GM23248 (cell line): ENCODE data around the gene TUBG1. TPM values are rescaled to one million over a fixed set of nuclear protein-coding genes. Genes with fewer than 3 reads are reported as not detected.
"Not testable (repeated sequence)": the region's sequence is repeated elsewhere in the genome, so short reads cannot be mapped to it uniquely, and the experiment has no call there.

ENCODE experiments used
- DNase-seq: peaks from one replicate; pipeline ENCODE4 v3.0.0-alpha.2; 2015
- H2AFZ ChIP-seq: fragments of 200-600 bp; sonication (generic); 2 replicates; pipeline ENCODE4 v1.6.1; 2016; ENCODE audit warnings: antibody characterized with exemption
- H3F3A ChIP-seq: fragments of 200-600 bp; sonication (generic); 2 replicates; pipeline ENCODE4 v1.6.1; 2016; ENCODE audit warnings: mild to moderate bottlenecking, antibody characterized with exemption, mixed run types; ENCODE audit not compliant: insufficient read depth
- H3K27ac ChIP-seq: fragments of 200-600 bp; sonication (generic); 2 replicates; pipeline ENCODE4 v1.5.1; 2016; ENCODE audit warnings: mild to moderate bottlenecking
- H3K27me3 ChIP-seq: fragments of 200-600 bp; sonication (generic); replicated peaks from 2 replicates; pipeline ENCODE4 v1.6.1; 2016; ENCODE audit warnings: mild to moderate bottlenecking; ENCODE audit not compliant: insufficient read depth
- H3K36me3 ChIP-seq: fragments of 200-600 bp; sonication (generic); 2 replicates; pipeline ENCODE4 v1.6.1; 2016; ENCODE audit warnings: low read depth, mild to moderate bottlenecking
- H3K4me1 ChIP-seq: fragments of 200-600 bp; sonication (generic); 2 replicates; pipeline ENCODE4 v1.6.1; 2016; ENCODE audit warnings: mild to moderate bottlenecking; ENCODE audit not compliant: insufficient read depth
- H3K4me2 ChIP-seq: fragments of 200-600 bp; sonication (generic); one replicate; pipeline ENCODE4 v1.6.1; 2016; ENCODE audit warnings: mild to moderate bottlenecking; ENCODE audit not compliant: unreplicated experiment
- H3K4me3 ChIP-seq: fragments of 200-600 bp; sonication (generic); 2 replicates; pipeline ENCODE4 v1.5.1; 2016; ENCODE audit warnings: mild to moderate bottlenecking
- H3K79me2 ChIP-seq: fragments of 200-600 bp; sonication (generic); 2 replicates; pipeline ENCODE4 v1.6.1; 2016; ENCODE audit warnings: mild to moderate bottlenecking; ENCODE audit not compliant: insufficient read depth
- H3K9ac ChIP-seq: fragments of 200-600 bp; sonication (generic); 2 replicates; pipeline ENCODE4 v1.6.1; 2016; ENCODE audit warnings: mild to moderate bottlenecking
- H3K9me2 ChIP-seq: fragments of 200-600 bp; sonication (generic); 2 replicates; pipeline ENCODE4 v1.6.1; 2016; ENCODE audit warnings: mixed run types, mild to moderate bottlenecking, moderate library complexity; ENCODE audit not compliant: insufficient read depth
- H3K9me3 ChIP-seq: fragments of 200-600 bp; sonication (generic); one replicate; pipeline ENCODE4 v1.6.1; 2017; ENCODE audit warnings: low read depth
- H4K20me1 ChIP-seq: fragments of 200-600 bp; sonication (generic); 2 replicates; pipeline ENCODE4 v1.6.0; 2016; ENCODE audit not compliant: insufficient read depth
- EZH2 ChIP-seq: fragments of 200-600 bp; sonication (generic); IDR thresholded peaks from 2 replicates; pipeline ENCODE4 v1.6.1; 2018; ENCODE audit warnings: antibody characterized with exemption, mild to moderate bottlenecking; ENCODE audit not compliant: insufficient read depth, poor library complexity, severe bottlenecking
- EZH2phosphoT487 ChIP-seq: fragments of 200-600 bp; sonication (generic); IDR thresholded peaks from 2 replicates; pipeline ENCODE4 v1.6.1; 2018; ENCODE audit warnings: antibody characterized with exemption, moderate library complexity, mild to moderate bottlenecking, low read depth; ENCODE audit not compliant: insufficient read depth
- WGBS, 2 experiments: methylation state at CpG; one replicate each; pipeline ENCODE4 v1.1.6; 2015 to 2017; ENCODE audit warnings: low lambda C conversion rate in 2 of 2, low coverage in 1 of 2; ENCODE audit errors: missing lambda C conversion rate in 2 of 2; 5-methylcytosine and 5-hydroxymethylcytosine counted together
- in situ Hi-C: fragments of 300-500 bp; cut with MboI; formaldehyde crosslinking; loops from 2 replicates; pipeline ENCODE4 v1.15.0; 2020
- polyA plus RNA-seq: library from polyadenylated mRNA; unstranded; fragments of >200 nt; fragmentation: Nextera tagmentation; extraction: Ambion mirVana; gene quantifications from 2 replicates; pipeline ENCODE4 v1.2.1, GENCODE V29; 2016
- total RNA-seq: library from RNA; depleted of rRNA; stranded (reverse); fragments of >200 nt; shearing (Covaris generic); gene quantifications from 2 replicates; pipeline ENCODE4 v1.2.3, GENCODE V29; 2014

TUBG1 gene
- total and polyA plus RNA-seq, 2 experiments from 2014 or later, result 53.0 to 95.3 TPM

DNA sequence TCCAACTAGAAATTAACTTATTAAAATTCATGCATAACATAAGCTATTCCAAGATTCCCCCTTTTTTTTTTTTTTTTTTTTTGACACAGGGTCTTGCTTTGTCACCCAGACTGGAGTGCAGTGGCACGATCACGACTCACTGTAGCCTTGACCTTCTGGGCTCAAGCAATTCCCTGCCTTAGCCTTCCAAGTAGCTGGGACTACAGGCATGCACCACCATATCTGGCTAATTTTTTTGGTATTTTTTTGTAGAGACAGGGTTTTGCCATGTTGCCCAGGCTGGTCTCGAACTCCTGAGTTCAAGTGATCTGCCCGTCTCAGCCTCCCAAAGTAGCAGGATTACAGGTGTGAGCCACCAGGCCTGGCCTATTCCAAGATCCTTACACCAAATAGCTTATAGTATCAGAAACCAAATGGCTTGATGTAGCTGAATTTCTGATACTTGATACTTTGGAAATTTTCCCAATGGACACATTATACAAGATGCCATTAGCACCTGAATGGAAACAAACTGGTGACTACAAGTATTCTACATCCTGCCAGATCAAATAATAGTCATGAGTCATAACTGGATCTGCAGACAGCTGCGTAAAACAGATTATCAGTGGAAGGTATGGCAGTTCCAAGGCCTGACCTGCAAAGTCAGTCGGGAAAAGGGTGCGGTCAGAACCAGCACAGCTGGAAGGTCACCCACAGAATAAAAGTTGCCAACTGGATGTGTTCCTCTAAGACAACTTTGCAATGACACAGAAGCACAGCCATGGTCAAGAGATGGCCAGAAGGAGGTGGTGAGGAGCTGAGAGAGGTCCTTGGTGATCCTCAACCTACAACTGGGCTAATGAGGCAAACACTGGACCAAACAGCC, 14.5 kb downstream of the TUBG1 start:
- Histone ChIP-seq H3K9me2 (no peaks in the 10 kb centered on the region), H3K36me3 (no peaks in the 10 kb centered on the region), H3F3A (no peaks in the 10 kb centered on the region), H3K27me3 (no peaks in the 10 kb centered on the region), H2AFZ (no peak overlapping the region), H3K4me3 (no peak overlapping the region), H3K9me3 (no peaks in the 10 kb centered on the region), H3K9ac (no peak overlapping the region), H4K20me1 (no peaks in the 10 kb centered on the region), H3K79me2 (no peaks in the 10 kb centered on the region), H3K4me1 (no peaks in the 10 kb centered on the region), H3K27ac (no peak overlapping the region), H3K4me2 (no peak overlapping the region)
- TF ChIP-seq EZH2phosphoT487 (no peak), EZH2 (no peak)
- in situ Hi-C loops, result no loop called here
- DNase-seq, result no peak
- WGBS, 2 experiments, result 85 to 88% methylated on average over 7 of the region's 7 CpGs

DNA sequence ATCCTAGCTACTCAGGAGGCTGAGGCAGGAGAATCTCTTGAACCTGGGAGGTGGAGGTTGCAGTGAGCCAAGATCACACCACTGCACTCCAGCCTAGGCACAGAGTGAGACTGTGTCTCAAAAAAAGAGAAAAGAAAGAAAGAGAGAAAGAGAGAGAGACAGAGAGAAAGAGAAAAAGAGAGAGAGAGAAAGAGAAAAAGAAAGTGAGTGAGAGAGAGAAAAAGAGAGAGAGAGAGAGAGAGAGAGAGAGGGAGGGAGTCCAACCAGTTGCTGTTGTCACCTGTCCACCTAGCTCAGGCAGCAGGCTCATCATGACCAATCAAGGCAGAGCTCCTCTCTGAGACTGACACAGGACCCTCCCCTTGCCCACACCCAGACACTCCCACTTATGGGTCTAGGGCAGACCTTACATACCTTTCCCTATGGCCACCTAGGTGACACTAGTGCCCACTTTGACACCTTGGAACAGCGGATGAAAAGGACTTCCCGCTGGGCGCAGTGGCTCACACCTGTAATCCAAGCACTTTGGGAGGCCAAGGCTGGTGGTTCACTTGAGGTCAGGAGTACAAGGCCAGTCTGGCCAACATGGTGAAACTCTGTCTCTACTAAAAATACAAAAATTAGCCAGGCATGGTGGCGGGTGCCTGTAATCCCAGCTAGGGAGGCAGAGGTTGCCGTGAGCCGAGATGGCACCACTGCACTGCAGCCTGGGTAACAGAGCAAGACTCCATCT, 17.7 kb downstream of the TUBG1 start:
- H3F3A ChIP-seq, H3K27ac ChIP-seq, H3K79me2 ChIP-seq, H3K4me3 ChIP-seq, H3K4me1 ChIP-seq, H3K27me3 ChIP-seq, H3K4me2 ChIP-seq, DNase-seq, H3K36me3 ChIP-seq, H4K20me1 ChIP-seq, H2AFZ ChIP-seq, H3K9ac ChIP-seq, H3K9me3 ChIP-seq, H3K9me2 ChIP-seq, in situ Hi-C loops: not testable (repeated sequence)
- WGBS, 2 experiments, result 78 to 83% methylated on average over 4 to 6 of the region's 6 CpGs

DNA sequence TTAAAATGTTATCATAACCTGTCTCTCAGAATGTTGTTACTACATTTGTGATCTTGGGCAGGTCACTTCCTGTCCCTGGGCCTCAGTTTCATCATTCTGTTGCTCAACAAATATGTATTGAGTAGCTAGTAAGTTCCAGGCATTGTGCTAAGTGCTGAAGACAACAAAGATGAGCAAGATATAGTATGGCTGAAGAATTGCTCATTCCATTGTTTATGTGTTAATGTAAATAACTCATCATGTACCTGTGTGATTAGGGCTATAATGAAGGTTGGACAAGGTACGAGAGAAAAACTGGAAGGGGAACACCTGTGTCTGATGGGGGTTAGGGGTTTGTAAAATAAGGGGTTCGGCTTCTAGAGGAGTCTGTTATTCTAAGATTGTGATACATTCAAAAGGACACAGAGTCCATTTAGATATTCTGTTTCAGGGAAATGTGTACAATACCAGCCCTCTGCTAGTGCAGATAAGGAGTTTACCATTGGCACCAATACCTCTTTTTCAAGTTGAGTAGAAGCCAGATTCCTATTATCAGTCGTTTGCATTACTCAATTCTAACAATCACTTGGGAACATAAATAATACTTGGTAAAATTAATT, 20.0 kb downstream of the TUBG1 start:
- H3K4me1 ChIP-seq, result no peaks in the 10 kb centered on the region
- no peak overlapping the region for H3K27ac ChIP-seq
- H3K27me3 ChIP-seq, result no peaks in the 10 kb centered on the region
- H3K4me2 ChIP-seq, result no peak overlapping the region
- in situ Hi-C loops, result no loop called here
- no peaks in the 10 kb centered on the region for H3F3A ChIP-seq
- no peak overlapping the region for H3K4me3 ChIP-seq
- H3K9me2 ChIP-seq, result no peaks in the 10 kb centered on the region
- H2AFZ ChIP-seq, result no peak overlapping the region
- TF ChIP-seq EZH2phosphoT487, result no peak
- TF ChIP-seq EZH2, result no peak
- no peak overlapping the region for H3K9ac ChIP-seq
- DNase-seq, result no peak
- H3K9me3 ChIP-seq, result no peaks in the 10 kb centered on the region
- H3K36me3 ChIP-seq, result no peaks in the 10 kb centered on the region
- WGBS, 2 experiments, result 67 to 72% methylated on average over 3 of the region's 3 CpGs
- H3K79me2 ChIP-seq, result no peaks in the 10 kb centered on the region
- no peaks in the 10 kb centered on the region for H4K20me1 ChIP-seq

DNA sequence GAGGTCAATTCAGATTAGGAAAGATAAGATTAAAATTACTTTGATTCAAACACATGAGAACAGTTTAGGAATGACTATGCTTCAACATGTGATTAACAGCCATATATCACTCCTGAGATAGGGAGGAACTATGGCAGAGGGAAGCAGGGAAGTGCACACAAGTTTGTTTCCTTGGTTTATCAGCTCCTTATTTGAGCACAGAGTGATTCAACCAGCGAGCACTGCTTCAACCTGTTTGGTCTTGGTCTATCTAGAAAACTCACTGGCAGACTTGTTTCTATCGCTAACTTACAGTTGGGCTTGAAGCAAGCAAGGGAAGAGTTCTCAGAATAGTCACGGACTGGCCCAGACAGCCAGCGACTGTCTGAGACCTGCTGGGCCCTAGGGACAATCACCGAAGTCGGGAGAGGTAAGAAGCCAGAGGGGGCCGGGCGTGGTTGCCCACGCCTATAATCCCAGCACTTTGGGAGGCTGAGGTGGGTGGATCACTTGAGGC, 23.5 kb downstream of the TUBG1 start:
- in situ Hi-C loops, result no loop called here
- TF ChIP-seq EZH2phosphoT487 (no peak), EZH2 (no peak)
- WGBS, 2 experiments, result 84 to 87% methylated on average over 9 of the region's 9 CpGs
- Histone ChIP-seq H3F3A (no peaks in the 10 kb centered on the region), H3K4me1 (no peaks in the 10 kb centered on the region), H2AFZ (no peak overlapping the region), H3K9me3 (no peaks in the 10 kb centered on the region), H3K36me3 (no peaks in the 10 kb centered on the region), H3K4me3 (no peak overlapping the region), H3K27me3 (no peaks in the 10 kb centered on the region), H3K79me2 (no peaks in the 10 kb centered on the region), H3K9me2 (no peaks in the 10 kb centered on the region), H3K27ac (no peak overlapping the region), H3K9ac (no peak overlapping the region), H3K4me2 (no peak overlapping the region), H4K20me1 (no peaks in the 10 kb centered on the region)
- no peak for DNase-seq
